IMR-90 (cell line): ENCODE data around the gene CNDP1.

Experiments
- BHLHE40 ChIP-seq: fragments of 150-350 bp; IDR thresholded peaks from 2 replicates; pipeline ENCODE4 v1.6.1; 2016; ENCODE audit warnings: mild to moderate bottlenecking, low read depth, low read length
- CEBPB ChIP-seq: IDR thresholded peaks from 2 replicates; pipeline ENCODE4 v1.6.1; 2012; ENCODE audit warnings: low read depth, low read length, improper control_type of control experiment
- CTCF ChIP-seq: conservative IDR thresholded peaks from 2 replicates; pipeline ENCODE4 v1.5.1; 2012; ENCODE audit warnings: mild to moderate bottlenecking, low read depth, low read length, improper control_type of control experiment
- POLR2A ChIP-seq: IDR thresholded peaks from 2 replicates; pipeline ENCODE4 v1.6.1; 2012; ENCODE audit warnings: mild to moderate bottlenecking, low read depth, low read length
- RAD21 ChIP-seq: IDR thresholded peaks from 2 replicates; pipeline ENCODE4 v1.6.1; 2012; ENCODE audit warnings: low read length, improper control_type of control experiment
- RFX5 ChIP-seq: IDR thresholded peaks from 2 replicates; pipeline ENCODE4 v1.8.0; 2012; ENCODE audit warnings: low read depth, mild to moderate bottlenecking, low read length, moderate library complexity
- SMC3 ChIP-seq: fragments of 150-350 bp; IDR thresholded peaks from 2 replicates; pipeline ENCODE4 v1.6.1; 2016; ENCODE audit warnings: low read depth, mild to moderate bottlenecking, antibody characterized with exemption, low read length, moderate library complexity

DNA sequence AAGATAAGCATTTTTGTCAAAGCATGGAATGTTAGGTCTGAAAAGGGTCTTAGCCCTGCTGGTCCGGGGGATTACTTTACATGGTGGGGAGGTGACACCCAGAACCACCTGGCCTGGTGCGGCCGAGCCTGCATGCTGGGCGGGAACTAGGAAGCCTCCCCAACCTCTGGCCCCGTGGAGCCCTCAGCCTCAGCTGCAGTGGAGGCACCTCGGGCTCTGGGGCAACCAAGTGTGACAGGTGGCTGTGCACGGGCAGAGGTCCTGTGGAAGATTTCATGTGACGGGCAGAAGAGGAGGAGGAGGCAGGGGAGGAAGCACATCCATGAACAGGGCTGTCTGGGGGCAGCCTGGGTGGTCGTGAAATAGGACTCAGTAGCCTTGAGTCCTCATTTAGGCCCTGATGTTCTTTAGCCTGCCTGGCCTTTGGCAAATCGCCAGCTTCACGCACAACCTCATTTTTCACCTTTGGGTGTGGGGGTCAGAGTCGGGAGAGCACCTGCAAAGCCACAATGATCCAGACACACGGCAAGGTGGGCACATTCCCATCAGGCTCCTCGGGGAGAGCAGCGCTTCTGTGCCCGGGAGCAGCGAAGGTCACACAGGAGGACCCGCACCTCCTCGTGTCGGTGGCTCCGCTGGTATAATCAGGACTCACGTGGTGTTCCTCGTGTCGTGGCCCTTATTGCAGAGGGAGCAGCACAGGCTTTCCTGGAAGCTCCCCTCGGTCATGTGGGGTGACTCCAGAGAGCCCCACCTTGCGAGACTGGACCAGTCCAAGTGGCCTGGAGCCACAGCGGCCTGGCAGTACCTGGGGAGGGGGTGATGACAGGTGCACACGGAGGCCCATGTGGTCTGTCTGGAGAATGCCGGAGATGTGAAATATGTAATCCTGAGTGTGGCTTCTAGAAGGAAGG is 24.2 kb upstream of the CNDP1 start:
- TF ChIP-seq POLR2A (no peak), CTCF (no peak), RFX5 (no peak), CEBPB (no peak), SMC3 (no peak), RAD21 (no peak), BHLHE40 (no peak)
